Upper lobe of left lung (tissue), 6 donors: Measurements from ENCODE around the gene PRRG1. TPM values are rescaled to one million over a fixed set of nuclear protein-coding genes. Genes with fewer than 3 reads are reported as not detected.

Source experiments
- ATAC-seq, 2 donors: fragments of 200-7000 bp; cut with Tn5 transposase; one replicate each; pipeline ENCODE4 v1.9.1; 2022; ENCODE audit warnings: mild to moderate bottlenecking in 2 of 2, moderate library complexity in 2 of 2; ENCODE audit not compliant: low FRiP score in 2 of 2
- DNase-seq, 2 donors: peaks; one replicate each; pipeline ENCODE4 v3.0.0-alpha.2; 2019 to 2020
- H3K27ac ChIP-seq, 4 donors: fragments of 200-600 bp; sonication (generic); one replicate each; pipeline ENCODE4 v1.5.1; 2016 to 2019
- H3K27me3 ChIP-seq, 4 donors: fragments of 200-600 bp; sonication (generic); one replicate each; pipeline ENCODE4 v1.5.1; 2017 to 2019
- H3K36me3 ChIP-seq, 4 donors: fragments of 200-600 bp; sonication (generic); one replicate each; pipeline ENCODE4 v1.5.1; 2016 to 2019
- H3K4me1 ChIP-seq, 4 donors: fragments of 200-600 bp; sonication (generic); one replicate each; pipeline ENCODE4 v1.5.1; 2018 to 2019
- H3K4me3 ChIP-seq, 4 donors: fragments of 200-600 bp; sonication (generic); one replicate each; pipeline ENCODE4 v1.5.1; 2017 to 2019; ENCODE audit warnings: mild to moderate bottlenecking in 2 of 4, moderate library complexity in 1 of 4
- H3K9me3 ChIP-seq, 4 donors: fragments of 200-600 bp; sonication (generic); one replicate each; pipeline ENCODE4 v1.5.1; 2018 to 2019
- EP300 ChIP-seq, 4 donors: sonication (generic); formaldehyde crosslinking; IDR thresholded peaks; one replicate each; pipeline ENCODE4 v1.5.1; 2017; ENCODE audit warnings: antibody characterized with exemption in 4 of 4, control low read depth in 2 of 4
- POLR2A ChIP-seq, 4 donors: fragments of 450-650 bp; IDR thresholded peaks; one replicate each; pipeline ENCODE4 v1.5.1; 2016 to 2017; ENCODE audit warnings: antibody characterized with exemption in 4 of 4, mild to moderate bottlenecking in 2 of 4
- POLR2AphosphoS5 ChIP-seq, 2 donors: sonication (generic); formaldehyde crosslinking; IDR thresholded peaks; one replicate each; pipeline ENCODE4 v1.5.1; 2017; ENCODE audit warnings: antibody characterized with exemption in 2 of 2
- WGBS, 2 donors: methylation state at CpG; one replicate each; pipeline ENCODE4 v1.1.5; 2017 to 2018; 5-methylcytosine and 5-hydroxymethylcytosine counted together
- total RNA-seq, 6 donors: library from RNA; depleted of rRNA in 4 of 6; stranded (reverse); fragments of >200 nt in 4 of 6; gene quantifications; one replicate each; pipeline versions ENCODE4 v1.1.0 to v1.2.1, GENCODE V29; 2016 to 2021
- TF ChIP-seq, protein P1 (sequence below), 6 experiments: fragments of 450-650 bp in 4 of 6; fragments of 200-600 bp in 2 of 6; sonication (generic) in 2 of 6; IDR thresholded peaks; one replicate each; pipeline ENCODE4 v1.5.1; 2016 to 2019; ENCODE audit warnings: antibody characterized with exemption in 6 of 6
- donor health status: DM: no; HTN: no; CAD: no; lungs with moderate emphysema.
- donor health status: DM: no; HTN: yes; CAD: no; lungs with severe emphysema.

The PRRG1 gene
- total RNA-seq, 6 donors from 2014 or later = 6.2 to 13.4 (median 9.2) TPM

- WGBS, 2 donors = 62 to 71% methylated on average over 3 to 5 of the region's 5 CpGs
- ATAC-seq (no peak), DNase-seq (no peak)
- Histone ChIP-seq H3K36me3 (no peaks in the 10 kb centered on the region), H3K4me1 (no peaks in the 10 kb centered on the region), H3K4me3 (no peak overlapping the region), H3K9me3 (no peaks in the 10 kb centered on the region), H3K27ac (no peak overlapping the region), H3K27me3 (no peaks in the 10 kb centered on the region)
- TF ChIP-seq, protein P1, sequence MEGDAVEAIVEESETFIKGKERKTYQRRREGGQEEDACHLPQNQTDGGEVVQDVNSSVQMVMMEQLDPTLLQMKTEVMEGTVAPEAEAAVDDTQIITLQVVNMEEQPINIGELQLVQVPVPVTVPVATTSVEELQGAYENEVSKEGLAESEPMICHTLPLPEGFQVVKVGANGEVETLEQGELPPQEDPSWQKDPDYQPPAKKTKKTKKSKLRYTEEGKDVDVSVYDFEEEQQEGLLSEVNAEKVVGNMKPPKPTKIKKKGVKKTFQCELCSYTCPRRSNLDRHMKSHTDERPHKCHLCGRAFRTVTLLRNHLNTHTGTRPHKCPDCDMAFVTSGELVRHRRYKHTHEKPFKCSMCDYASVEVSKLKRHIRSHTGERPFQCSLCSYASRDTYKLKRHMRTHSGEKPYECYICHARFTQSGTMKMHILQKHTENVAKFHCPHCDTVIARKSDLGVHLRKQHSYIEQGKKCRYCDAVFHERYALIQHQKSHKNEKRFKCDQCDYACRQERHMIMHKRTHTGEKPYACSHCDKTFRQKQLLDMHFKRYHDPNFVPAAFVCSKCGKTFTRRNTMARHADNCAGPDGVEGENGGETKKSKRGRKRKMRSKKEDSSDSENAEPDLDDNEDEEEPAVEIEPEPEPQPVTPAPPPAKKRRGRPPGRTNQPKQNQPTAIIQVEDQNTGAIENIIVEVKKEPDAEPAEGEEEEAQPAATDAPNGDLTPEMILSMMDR (IDR thresholded peaks at IDR 0.05) = no peak
- no peak for TF ChIP-seq EP300 (IDR thresholded peaks at IDR 0.05)
- TF ChIP-seq POLR2AphosphoS5 (IDR thresholded peaks at IDR 0.05) = no peak
- TF ChIP-seq POLR2A (IDR thresholded peaks at IDR 0.05) = no peak
Measured at GRCh38 chrX:37320541-37321203, 28.5 kb upstream of the PRRG1 start.

- WGBS, 2 donors = 38% methylated on average over 1 of the region's 1 CpG; no CpG with 5 or more reads in 1 of the 2 donors
- DNase-seq (no peak), ATAC-seq (no peak)
- TF ChIP-seq POLR2AphosphoS5 (IDR thresholded peaks at IDR 0.05) (no peak), EP300 (IDR thresholded peaks at IDR 0.05) (no peak)
- TF ChIP-seq, protein P1 (IDR thresholded peaks at IDR 0.05) = no peak
- Histone ChIP-seq H3K9me3 (no peaks in the 10 kb centered on the region), H3K27ac (no peak overlapping the region), H3K27me3 (no peaks in the 10 kb centered on the region), H3K36me3 (no peaks in the 10 kb centered on the region), H3K4me1 (no peaks in the 10 kb centered on the region), H3K4me3 (no peak overlapping the region)
Measured at GRCh38 chrX:37330642-37331041, 18.5 kb upstream of the PRRG1 start.

DNA sequence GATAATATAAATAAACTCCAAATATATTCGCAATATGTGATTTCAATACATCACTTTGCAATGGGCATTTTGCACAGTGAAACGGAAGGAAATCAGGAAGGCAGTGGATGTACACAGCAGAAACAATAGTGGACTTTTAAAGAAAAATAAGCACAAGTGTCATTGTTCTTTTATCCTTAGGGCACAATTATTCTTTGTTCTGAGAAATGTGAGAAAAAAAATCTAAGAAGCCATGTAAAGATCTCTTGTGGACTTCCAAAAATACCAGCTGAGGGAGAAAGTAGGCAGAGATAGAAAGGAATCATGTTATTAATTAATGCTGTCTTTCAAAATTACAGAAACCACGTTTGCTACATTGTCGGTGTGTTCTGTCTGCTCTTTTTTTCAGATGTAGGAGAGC, 17.6 kb upstream of the PRRG1 start:
- DNase-seq (no peak), ATAC-seq (no peak)
- no peaks in the 10 kb centered on the region for H3K9me3 ChIP-seq
- no peak overlapping the region for H3K4me3 ChIP-seq
- H3K36me3 ChIP-seq = no peaks in the 10 kb centered on the region
- H3K27ac ChIP-seq = no peak overlapping the region
- H3K4me1 ChIP-seq = no peaks in the 10 kb centered on the region
- TF ChIP-seq EP300 (IDR thresholded peaks at IDR 0.05) = no peak
- no peak for TF ChIP-seq POLR2A (IDR thresholded peaks at IDR 0.05)
- no peak for TF ChIP-seq POLR2AphosphoS5 (IDR thresholded peaks at IDR 0.05)
- TF ChIP-seq, protein P1 (IDR thresholded peaks at IDR 0.05) = no peak
- WGBS, 2 donors = 34 to 36% methylated on average over 4 of the region's 4 CpGs
- no peaks in the 10 kb centered on the region for H3K27me3 ChIP-seq

- ATAC-seq = no peak
Measured at GRCh38 chrX:37332055-37332454, 17.1 kb upstream of the PRRG1 start.

More at GRCh38 chrX:37332055-37332454, 17.1 kb upstream of the PRRG1 start:
- TF ChIP-seq EP300 (IDR thresholded peaks at IDR 0.05) (no peak), POLR2A (IDR thresholded peaks at IDR 0.05) (no peak), POLR2AphosphoS5 (IDR thresholded peaks at IDR 0.05) (no peak)
- TF ChIP-seq, protein P1 (IDR thresholded peaks at IDR 0.05) = no peak
- Histone ChIP-seq H3K9me3 (no peaks in the 10 kb centered on the region), H3K36me3 (no peaks in the 10 kb centered on the region), H3K27ac (no peak overlapping the region), H3K4me3 (no peak overlapping the region), H3K4me1 (no peaks in the 10 kb centered on the region), H3K27me3 (no peaks in the 10 kb centered on the region)
- DNase-seq = no peak
- WGBS, 2 donors = 35 to 54% methylated on average over 2 of the region's 2 CpGs
